GM23338 (cell line): ENCODE data around the gene SYT9. TPM values are rescaled to one million over a fixed set of nuclear protein-coding genes. Genes with fewer than 3 reads are reported as not detected.

Source experiments
- ATAC-seq: fragments of 200-7000 bp; cut with Tn5 transposase; 3 replicates; pipeline ENCODE4 v1.9.1; 2020
- DNase-seq: peaks from one replicate; pipeline ENCODE4 v3.0.0-alpha.2; 2015; ENCODE audit warnings: low spot score
- H2AFZ ChIP-seq: fragments of 200-600 bp; sonication (generic); 2 replicates; pipeline ENCODE4 v1.8.0; 2016; ENCODE audit warnings: antibody characterized with exemption, mild to moderate bottlenecking, moderate library complexity
- H3F3A ChIP-seq: fragments of 200-600 bp; sonication (generic); replicated peaks from 2 replicates; pipeline ENCODE4 v1.8.0; 2017; ENCODE audit warnings: antibody characterized with exemption, mixed run types, low read depth
- H3K27ac ChIP-seq: fragments of 200-600 bp; sonication (generic); 2 replicates; pipeline ENCODE4 v1.6.1; 2016; ENCODE audit warnings: low read depth
- H3K27me3 ChIP-seq: fragments of 200-600 bp; sonication (generic); 2 replicates; pipeline ENCODE4 v1.8.0; 2016; ENCODE audit warnings: mild to moderate bottlenecking, mixed run types, moderate library complexity; ENCODE audit not compliant: insufficient read depth
- H3K36me3 ChIP-seq: fragments of 200-600 bp; sonication (generic); 2 replicates; pipeline ENCODE4 v1.8.0; 2016; ENCODE audit warnings: mild to moderate bottlenecking; ENCODE audit not compliant: insufficient read depth
- H3K4me1 ChIP-seq: fragments of 200-600 bp; sonication (generic); 2 replicates; pipeline ENCODE4 v1.8.0; 2016; ENCODE audit warnings: mild to moderate bottlenecking, moderate library complexity; ENCODE audit not compliant: insufficient read depth
- H3K4me2 ChIP-seq: fragments of 200-600 bp; sonication (generic); 2 replicates; pipeline ENCODE4 v1.7.1; 2017; ENCODE audit warnings: mixed run types
- H3K4me3 ChIP-seq: fragments of 200-600 bp; sonication (generic); 2 replicates; pipeline ENCODE4 v1.6.1; 2016; ENCODE audit warnings: mixed run types
- H3K79me2 ChIP-seq: fragments of 200-600 bp; sonication (generic); replicated peaks from 2 replicates; pipeline ENCODE4 v1.8.0; 2017; ENCODE audit warnings: mild to moderate bottlenecking; ENCODE audit not compliant: insufficient read depth
- H3K9me2 ChIP-seq: fragments of 200-600 bp; sonication (generic); 2 replicates; pipeline ENCODE4 v1.8.0; 2017; ENCODE audit not compliant: insufficient read depth
- H4K20me1 ChIP-seq: fragments of 200-600 bp; sonication (generic); replicated peaks from 2 replicates; pipeline ENCODE4 v1.8.0; 2017; ENCODE audit warnings: mild to moderate bottlenecking; ENCODE audit not compliant: insufficient read depth
- H3K27ac Mint-ChIP-seq: 2 replicates; pipeline ENCODE4 v1.8.0; 2020; ENCODE audit warnings: inconsistent platforms, mild to moderate bottlenecking, moderate library complexity, mixed read lengths
- H3K27me3 Mint-ChIP-seq: 3 replicates; pipeline ENCODE4 v1.8.0; 2022; ENCODE audit warnings: low read depth, mild to moderate bottlenecking, moderate library complexity, mixed read lengths, inconsistent platforms; ENCODE audit not compliant: insufficient read depth, poor library complexity
- H3K36me3 Mint-ChIP-seq: 3 replicates; pipeline ENCODE4 v1.8.0; 2021; ENCODE audit warnings: low read depth, mild to moderate bottlenecking, inconsistent platforms, moderate library complexity, mixed read lengths
- H3K4me1 Mint-ChIP-seq: 3 replicates; pipeline ENCODE4 v1.8.0; 2020; ENCODE audit warnings: mild to moderate bottlenecking, inconsistent platforms, mixed read lengths
- H3K4me3 Mint-ChIP-seq: 3 replicates; pipeline ENCODE4 v1.8.0; 2021; ENCODE audit warnings: moderate library complexity, mild to moderate bottlenecking, inconsistent platforms, mixed read lengths
- H3K9me3 Mint-ChIP-seq: 3 replicates; pipeline ENCODE4 v1.8.0; 2020; ENCODE audit warnings: moderate library complexity, mild to moderate bottlenecking, inconsistent platforms, mixed read lengths
- CREB1 ChIP-seq: fragments of 250-450 bp; sonication (Bioruptor Pico); IDR thresholded peaks from 2 replicates; pipeline ENCODE4 v1.5.0; 2020; ENCODE audit warnings: low read depth, mild to moderate bottlenecking, moderate library complexity
- EZH2 ChIP-seq: fragments of 200-600 bp; sonication (generic); IDR thresholded peaks from one replicate; pipeline ENCODE4 v1.8.0; 2017; ENCODE audit warnings: antibody characterized with exemption, mild to moderate bottlenecking, low read depth; ENCODE audit not compliant: unreplicated experiment
- EZH2phosphoT487 ChIP-seq: fragments of 200-600 bp; sonication (generic); IDR thresholded peaks from one replicate; pipeline ENCODE4 v1.8.1; 2018; ENCODE audit warnings: antibody characterized with exemption; ENCODE audit not compliant: unreplicated experiment
- JUNB ChIP-seq: IDR thresholded peaks from one replicate; pipeline ENCODE4 v1.6.1; 2016; ENCODE audit warnings: antibody characterized with exemption; ENCODE audit not compliant: unreplicated experiment
- NANOG ChIP-seq: IDR thresholded peaks from 2 replicates; pipeline ENCODE4 v1.6.1; 2016; ENCODE audit warnings: antibody characterized with exemption, borderline replicate concordance
- POLR2AphosphoS5 ChIP-seq: IDR thresholded peaks from 2 replicates; pipeline ENCODE4 v1.6.1; 2016; ENCODE audit warnings: antibody characterized with exemption, low read depth
- STAT1 ChIP-seq: IDR thresholded peaks from one replicate; pipeline ENCODE4 v1.6.1; 2016; ENCODE audit warnings: antibody characterized with exemption; ENCODE audit not compliant: unreplicated experiment
- ZNF114 ChIP-seq: fragments of 250-450 bp; sonication (Bioruptor Pico); IDR thresholded peaks from 2 replicates; pipeline ENCODE4 v1.5.0; 2020; ENCODE audit warnings: mild to moderate bottlenecking, moderate library complexity
- ZNF331 ChIP-seq: fragments of 250-450 bp; sonication (Bioruptor Pico); IDR thresholded peaks from 2 replicates; pipeline ENCODE4 v1.5.0; 2020; ENCODE audit warnings: low read depth, mild to moderate bottlenecking, moderate library complexity
- polyA plus RNA-seq: library from polyadenylated mRNA; unstranded; fragments of >200 nt; fragmentation: Nextera tagmentation; extraction: Ambion mirVana; gene quantifications from 2 replicates; pipeline ENCODE4 v1.2.1, GENCODE V29; 2016
- total RNA-seq: library from RNA; depleted of rRNA; stranded (reverse); fragments of >200 nt; shearing (Covaris generic); gene quantifications from 2 replicates; pipeline ENCODE4 v1.2.3, GENCODE V29; 2014
- TF ChIP-seq, protein P1 (sequence below): IDR thresholded peaks from one replicate; pipeline ENCODE4 v1.6.1; 2018; ENCODE audit warnings: antibody characterized with exemption; ENCODE audit not compliant: unreplicated experiment
- TF ChIP-seq, protein P2 (sequence below): IDR thresholded peaks from 2 replicates; pipeline ENCODE4 v1.6.1; 2016; ENCODE audit warnings: antibody characterized with exemption
- TF ChIP-seq, protein P3 (sequence below), 2 experiments: fragments of 200-600 bp in 1 of 2; sonication (generic) in 1 of 2; conservative IDR thresholded peaks; 2 replicates each; pipeline versions ENCODE4 v1.5.1 to v1.6.1; 2016 to 2017; ENCODE audit warnings: antibody characterized with exemption in 2 of 2, low read depth in 2 of 2, mild to moderate bottlenecking in 2 of 2, moderate library complexity in 1 of 2
- TF ChIP-seq, protein P4 (sequence below): fragments of 250-450 bp; sonication (Bioruptor Pico); IDR thresholded peaks from 2 replicates; pipeline ENCODE4 v1.5.0; 2020; ENCODE audit warnings: mild to moderate bottlenecking, moderate library complexity

The SYT9 gene
- total and polyA plus RNA-seq, 2 experiments from 2014 or later: 0.91 to 2.4 TPM

DNA sequence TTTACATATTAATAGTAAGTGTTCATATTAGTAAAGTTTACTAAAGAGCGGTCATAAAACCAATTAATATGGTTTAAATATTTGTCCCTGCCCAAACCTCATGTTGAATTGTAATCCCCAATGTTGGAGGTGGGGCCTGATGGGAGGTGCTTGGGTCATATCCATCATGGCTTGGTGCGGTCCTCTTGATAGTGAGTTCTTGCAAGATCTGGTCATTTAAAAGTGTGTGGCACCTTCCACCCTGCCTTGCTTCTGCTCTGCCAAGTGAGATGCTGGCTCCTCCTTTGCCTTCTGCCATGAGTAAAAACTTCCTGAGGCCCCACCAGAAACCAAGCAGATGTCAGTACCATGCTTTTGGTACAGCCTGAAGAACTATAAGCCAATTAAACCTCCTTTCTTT is 178.8 kb downstream of the SYT9 start:
- Histone ChIP-seq H2AFZ (no peak overlapping the region), H3K4me1 (no peaks in the 10 kb centered on the region), H3K79me2 (no peaks in the 10 kb centered on the region), H4K20me1 (no peaks in the 10 kb centered on the region), H3K36me3 (no peaks in the 10 kb centered on the region), H3K27ac (no peak overlapping the region), H3K9me2 (no peaks in the 10 kb centered on the region), H3F3A (no peaks in the 10 kb centered on the region), H3K4me2 (no peak overlapping the region), H3K27me3 (no peaks in the 10 kb centered on the region), H3K4me3 (no peak overlapping the region)
- no peak for DNase-seq
- ATAC-seq: no peak
- H3K27me3 Mint-ChIP-seq: peaks cover 2% of the 10 kb centered on the region
- H3K4me1 Mint-ChIP-seq: no peaks in the 10 kb centered on the region
- H3K27ac Mint-ChIP-seq: no peak overlapping the region
- no peaks in the 10 kb centered on the region for H3K36me3 Mint-ChIP-seq
- H3K9me3 Mint-ChIP-seq: no peaks in the 10 kb centered on the region
- no peak overlapping the region for H3K4me3 Mint-ChIP-seq
- TF ChIP-seq ZNF114 (no peak), JUNB (no peak), CREB1 (no peak), EZH2 (no peak), POLR2AphosphoS5 (no peak), NANOG (no peak), EZH2phosphoT487 (no peak), ZNF331 (no peak), STAT1 (no peak)
- TF ChIP-seq, protein P1, sequence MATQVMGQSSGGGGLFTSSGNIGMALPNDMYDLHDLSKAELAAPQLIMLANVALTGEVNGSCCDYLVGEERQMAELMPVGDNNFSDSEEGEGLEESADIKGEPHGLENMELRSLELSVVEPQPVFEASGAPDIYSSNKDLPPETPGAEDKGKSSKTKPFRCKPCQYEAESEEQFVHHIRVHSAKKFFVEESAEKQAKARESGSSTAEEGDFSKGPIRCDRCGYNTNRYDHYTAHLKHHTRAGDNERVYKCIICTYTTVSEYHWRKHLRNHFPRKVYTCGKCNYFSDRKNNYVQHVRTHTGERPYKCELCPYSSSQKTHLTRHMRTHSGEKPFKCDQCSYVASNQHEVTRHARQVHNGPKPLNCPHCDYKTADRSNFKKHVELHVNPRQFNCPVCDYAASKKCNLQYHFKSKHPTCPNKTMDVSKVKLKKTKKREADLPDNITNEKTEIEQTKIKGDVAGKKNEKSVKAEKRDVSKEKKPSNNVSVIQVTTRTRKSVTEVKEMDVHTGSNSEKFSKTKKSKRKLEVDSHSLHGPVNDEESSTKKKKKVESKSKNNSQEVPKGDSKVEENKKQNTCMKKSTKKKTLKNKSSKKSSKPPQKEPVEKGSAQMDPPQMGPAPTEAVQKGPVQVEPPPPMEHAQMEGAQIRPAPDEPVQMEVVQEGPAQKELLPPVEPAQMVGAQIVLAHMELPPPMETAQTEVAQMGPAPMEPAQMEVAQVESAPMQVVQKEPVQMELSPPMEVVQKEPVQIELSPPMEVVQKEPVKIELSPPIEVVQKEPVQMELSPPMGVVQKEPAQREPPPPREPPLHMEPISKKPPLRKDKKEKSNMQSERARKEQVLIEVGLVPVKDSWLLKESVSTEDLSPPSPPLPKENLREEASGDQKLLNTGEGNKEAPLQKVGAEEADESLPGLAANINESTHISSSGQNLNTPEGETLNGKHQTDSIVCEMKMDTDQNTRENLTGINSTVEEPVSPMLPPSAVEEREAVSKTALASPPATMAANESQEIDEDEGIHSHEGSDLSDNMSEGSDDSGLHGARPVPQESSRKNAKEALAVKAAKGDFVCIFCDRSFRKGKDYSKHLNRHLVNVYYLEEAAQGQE: no peak
- TF ChIP-seq, protein P2, sequence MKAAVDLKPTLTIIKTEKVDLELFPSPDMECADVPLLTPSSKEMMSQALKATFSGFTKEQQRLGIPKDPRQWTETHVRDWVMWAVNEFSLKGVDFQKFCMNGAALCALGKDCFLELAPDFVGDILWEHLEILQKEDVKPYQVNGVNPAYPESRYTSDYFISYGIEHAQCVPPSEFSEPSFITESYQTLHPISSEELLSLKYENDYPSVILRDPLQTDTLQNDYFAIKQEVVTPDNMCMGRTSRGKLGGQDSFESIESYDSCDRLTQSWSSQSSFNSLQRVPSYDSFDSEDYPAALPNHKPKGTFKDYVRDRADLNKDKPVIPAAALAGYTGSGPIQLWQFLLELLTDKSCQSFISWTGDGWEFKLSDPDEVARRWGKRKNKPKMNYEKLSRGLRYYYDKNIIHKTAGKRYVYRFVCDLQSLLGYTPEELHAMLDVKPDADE: no peak
- TF ChIP-seq, protein P3, sequence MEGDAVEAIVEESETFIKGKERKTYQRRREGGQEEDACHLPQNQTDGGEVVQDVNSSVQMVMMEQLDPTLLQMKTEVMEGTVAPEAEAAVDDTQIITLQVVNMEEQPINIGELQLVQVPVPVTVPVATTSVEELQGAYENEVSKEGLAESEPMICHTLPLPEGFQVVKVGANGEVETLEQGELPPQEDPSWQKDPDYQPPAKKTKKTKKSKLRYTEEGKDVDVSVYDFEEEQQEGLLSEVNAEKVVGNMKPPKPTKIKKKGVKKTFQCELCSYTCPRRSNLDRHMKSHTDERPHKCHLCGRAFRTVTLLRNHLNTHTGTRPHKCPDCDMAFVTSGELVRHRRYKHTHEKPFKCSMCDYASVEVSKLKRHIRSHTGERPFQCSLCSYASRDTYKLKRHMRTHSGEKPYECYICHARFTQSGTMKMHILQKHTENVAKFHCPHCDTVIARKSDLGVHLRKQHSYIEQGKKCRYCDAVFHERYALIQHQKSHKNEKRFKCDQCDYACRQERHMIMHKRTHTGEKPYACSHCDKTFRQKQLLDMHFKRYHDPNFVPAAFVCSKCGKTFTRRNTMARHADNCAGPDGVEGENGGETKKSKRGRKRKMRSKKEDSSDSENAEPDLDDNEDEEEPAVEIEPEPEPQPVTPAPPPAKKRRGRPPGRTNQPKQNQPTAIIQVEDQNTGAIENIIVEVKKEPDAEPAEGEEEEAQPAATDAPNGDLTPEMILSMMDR (conservative IDR thresholded peaks at IDR 0.05; ENCODE audit: low read depth in 2 of 2): no peak
- TF ChIP-seq, protein P4, sequence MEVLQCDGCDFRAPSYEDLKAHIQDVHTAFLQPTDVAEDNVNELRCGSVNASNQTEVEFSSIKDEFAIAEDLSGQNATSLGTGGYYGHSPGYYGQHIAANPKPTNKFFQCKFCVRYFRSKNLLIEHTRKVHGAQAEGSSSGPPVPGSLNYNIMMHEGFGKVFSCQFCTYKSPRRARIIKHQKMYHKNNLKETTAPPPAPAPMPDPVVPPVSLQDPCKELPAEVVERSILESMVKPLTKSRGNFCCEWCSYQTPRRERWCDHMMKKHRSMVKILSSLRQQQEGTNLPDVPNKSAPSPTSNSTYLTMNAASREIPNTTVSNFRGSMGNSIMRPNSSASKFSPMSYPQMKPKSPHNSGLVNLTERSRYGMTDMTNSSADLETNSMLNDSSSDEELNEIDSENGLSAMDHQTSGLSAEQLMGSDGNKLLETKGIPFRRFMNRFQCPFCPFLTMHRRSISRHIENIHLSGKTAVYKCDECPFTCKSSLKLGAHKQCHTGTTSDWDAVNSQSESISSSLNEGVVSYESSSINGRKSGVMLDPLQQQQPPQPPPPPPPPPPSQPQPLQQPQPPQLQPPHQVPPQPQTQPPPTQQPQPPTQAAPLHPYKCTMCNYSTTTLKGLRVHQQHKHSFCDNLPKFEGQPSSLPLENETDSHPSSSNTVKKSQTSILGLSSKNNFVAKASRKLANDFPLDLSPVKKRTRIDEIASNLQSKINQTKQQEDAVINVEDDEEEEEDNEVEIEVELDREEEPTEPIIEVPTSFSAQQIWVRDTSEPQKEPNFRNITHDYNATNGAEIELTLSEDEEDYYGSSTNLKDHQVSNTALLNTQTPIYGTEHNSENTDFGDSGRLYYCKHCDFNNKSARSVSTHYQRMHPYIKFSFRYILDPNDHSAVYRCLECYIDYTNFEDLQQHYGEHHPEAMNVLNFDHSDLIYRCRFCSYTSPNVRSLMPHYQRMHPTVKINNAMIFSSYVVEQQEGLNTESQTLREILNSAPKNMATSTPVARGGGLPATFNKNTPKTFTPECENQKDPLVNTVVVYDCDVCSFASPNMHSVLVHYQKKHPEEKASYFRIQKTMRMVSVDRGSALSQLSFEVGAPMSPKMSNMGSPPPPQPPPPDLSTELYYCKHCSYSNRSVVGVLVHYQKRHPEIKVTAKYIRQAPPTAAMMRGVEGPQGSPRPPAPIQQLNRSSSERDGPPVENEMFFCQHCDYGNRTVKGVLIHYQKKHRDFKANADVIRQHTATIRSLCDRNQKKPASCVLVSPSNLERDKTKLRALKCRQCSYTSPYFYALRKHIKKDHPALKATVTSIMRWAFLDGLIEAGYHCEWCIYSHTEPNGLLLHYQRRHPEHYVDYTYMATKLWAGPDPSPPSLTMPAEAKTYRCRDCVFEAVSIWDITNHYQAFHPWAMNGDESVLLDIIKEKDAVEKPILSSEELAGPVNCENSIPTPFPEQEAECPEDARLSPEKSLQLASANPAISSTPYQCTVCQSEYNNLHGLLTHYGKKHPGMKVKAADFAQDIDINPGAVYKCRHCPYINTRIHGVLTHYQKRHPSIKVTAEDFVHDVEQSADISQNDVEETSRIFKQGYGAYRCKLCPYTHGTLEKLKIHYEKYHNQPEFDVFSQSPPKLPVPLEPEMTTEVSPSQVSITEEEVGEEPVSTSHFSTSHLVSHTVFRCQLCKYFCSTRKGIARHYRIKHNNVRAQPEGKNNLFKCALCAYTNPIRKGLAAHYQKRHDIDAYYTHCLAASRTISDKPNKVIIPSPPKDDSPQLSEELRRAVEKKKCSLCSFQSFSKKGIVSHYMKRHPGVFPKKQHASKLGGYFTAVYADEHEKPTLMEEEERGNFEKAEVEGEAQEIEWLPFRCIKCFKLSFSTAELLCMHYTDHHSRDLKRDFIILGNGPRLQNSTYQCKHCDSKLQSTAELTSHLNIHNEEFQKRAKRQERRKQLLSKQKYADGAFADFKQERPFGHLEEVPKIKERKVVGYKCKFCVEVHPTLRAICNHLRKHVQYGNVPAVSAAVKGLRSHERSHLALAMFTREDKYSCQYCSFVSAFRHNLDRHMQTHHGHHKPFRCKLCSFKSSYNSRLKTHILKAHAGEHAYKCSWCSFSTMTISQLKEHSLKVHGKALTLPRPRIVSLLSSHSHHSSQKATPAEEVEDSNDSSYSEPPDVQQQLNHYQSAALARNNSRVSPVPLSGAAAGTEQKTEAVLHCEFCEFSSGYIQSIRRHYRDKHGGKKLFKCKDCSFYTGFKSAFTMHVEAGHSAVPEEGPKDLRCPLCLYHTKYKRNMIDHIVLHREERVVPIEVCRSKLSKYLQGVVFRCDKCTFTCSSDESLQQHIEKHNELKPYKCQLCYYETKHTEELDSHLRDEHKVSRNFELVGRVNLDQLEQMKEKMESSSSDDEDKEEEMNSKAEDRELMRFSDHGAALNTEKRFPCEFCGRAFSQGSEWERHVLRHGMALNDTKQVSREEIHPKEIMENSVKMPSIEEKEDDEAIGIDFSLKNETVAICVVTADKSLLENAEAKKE (CRISPR knock-in tag): no peak
